ENCODE data around the gene FUCA1. TPM values are rescaled to one million over a fixed set of nuclear protein-coding genes. Genes with fewer than 3 reads are reported as not detected.
"Not testable (repeated sequence)": the region's sequence is repeated elsewhere in the genome, so short reads cannot be mapped to it uniquely, and the experiment has no call there.

Gene FUCA1
- total and polyA plus RNA-seq, 2 of the 8 experiments (the other 6 are each of a cell fraction or from before 2014, with no cell fraction given), result 5.9 to 6.4 TPM

GRCh38 chr1:23900017-23900416, 31.9 kb upstream of the FUCA1 start:
- DNase-seq (ENCODE audit: low read depth in 1 of 2, low spot score in 2 of 2); H4K91ac ChIP-seq (replicated peaks; ENCODE audit: insufficient read length, low read length); H3K4me2 ChIP-seq (ENCODE audit: insufficient read depth in 1 of 2, low read depth in 2 of 2, low read length in 2 of 2); POLR2A ChIA-PET (ENCODE audit: partially characterized antibody); H2AFZ ChIP-seq (ENCODE audit: low read length); H2AK5ac ChIP-seq (ENCODE audit: low read depth, low read length); H3K9ac ChIP-seq (replicated peaks in 1 of 4; ENCODE audit: extremely low read depth in 1 of 4, low read depth in 3 of 4, low read length in 3 of 4); H3K4me3 ChIP-seq (ENCODE audit: extremely low read depth in 1 of 4, insufficient read depth in 2 of 4, low read depth in 3 of 4, low read length in 4 of 4); H4K20me1 ChIP-seq (replicated peaks in 1 of 2; ENCODE audit: control insufficient read depth in 1 of 2, insufficient read depth in 2 of 2, low read length in 2 of 2); H2BK12ac ChIP-seq (ENCODE audit: low read depth, low read length); H3K9me3 ChIP-seq (ENCODE audit: insufficient read depth in 2 of 2, low read depth in 1 of 2, low read length in 1 of 2); H3K23ac ChIP-seq (ENCODE audit: insufficient read length); H3K23me2 ChIP-seq (ENCODE audit: low read depth, low read length); H2BK5ac ChIP-seq (ENCODE audit: low read depth, low read length); H2BK20ac ChIP-seq (ENCODE audit: low read length); H3K4ac ChIP-seq (replicated peaks; ENCODE audit: insufficient read length, low read depth, low read length); H2BK120ac ChIP-seq (replicated peaks; ENCODE audit: low read depth, low read length); H3K36me3 ChIP-seq (ENCODE audit: control insufficient read depth in 2 of 4, insufficient read depth in 4 of 4, low read length in 3 of 4); H4K8ac ChIP-seq (ENCODE audit: extremely low read depth, insufficient read depth, low read length); H2BK15ac ChIP-seq (ENCODE audit: low read length); H3K56ac ChIP-seq (replicated peaks; ENCODE audit: insufficient read length, low read depth, low read length); H3K14ac ChIP-seq (ENCODE audit: insufficient read length); H3K18ac ChIP-seq (ENCODE audit: extremely low read depth, low read length); FAIRE-seq; H4K5ac ChIP-seq (ENCODE audit: insufficient read length, low read depth, low read length); H3K27ac ChIP-seq (ENCODE audit: low read depth, low read length); H3K79me1 ChIP-seq (ENCODE audit: low read depth, low read length); H3K79me2 ChIP-seq (ENCODE audit: control insufficient read depth in 1 of 2, insufficient read depth in 2 of 2, low read length in 2 of 2): not testable (repeated sequence)
- CTCF ChIA-PET (ENCODE audit: partially characterized antibody), result interaction anchor here (0.8 to 1.7 kb wide), 5 partner anchors 17 to 128 kb away, joined by 3 to 6 read pairs (median 4); no protein-coding TSS in a partner anchor
- WGBS, 2 experiments (ENCODE audit: extremely low coverage in 1 of 2, insufficient coverage in 1 of 2, insufficient read length in 1 of 2, insufficient replicate concordance in 2 of 2, low coverage in 1 of 2, low lambda C conversion rate in 2 of 2, missing lambda C conversion rate in 1 of 2), result 76% methylated on average over 8 of the region's 8 CpGs; no CpG with 5 or more reads in 1 of the 2 experiments
- peaks cover 5 to 32% (median 26%) of the 10 kb centered on the region in 4 experiments for H3K27me3 ChIP-seq (replicated peaks in 1 of 4; ENCODE audit: control insufficient read depth in 3 of 4, extremely low read depth in 1 of 4, insufficient read depth in 3 of 4, low read length in 3 of 4)
- H3K4me1 ChIP-seq (replicated peaks in 1 of 4; ENCODE audit: control insufficient read depth in 3 of 4, insufficient read depth in 4 of 4, low read length in 3 of 4), result peaks cover 8 to 15% (median 9%) of the 10 kb centered on the region in 4 experiments

All from H1 (cell line).